ENCODE data around the gene DCAF6.

Gene DCAF6

DNA sequence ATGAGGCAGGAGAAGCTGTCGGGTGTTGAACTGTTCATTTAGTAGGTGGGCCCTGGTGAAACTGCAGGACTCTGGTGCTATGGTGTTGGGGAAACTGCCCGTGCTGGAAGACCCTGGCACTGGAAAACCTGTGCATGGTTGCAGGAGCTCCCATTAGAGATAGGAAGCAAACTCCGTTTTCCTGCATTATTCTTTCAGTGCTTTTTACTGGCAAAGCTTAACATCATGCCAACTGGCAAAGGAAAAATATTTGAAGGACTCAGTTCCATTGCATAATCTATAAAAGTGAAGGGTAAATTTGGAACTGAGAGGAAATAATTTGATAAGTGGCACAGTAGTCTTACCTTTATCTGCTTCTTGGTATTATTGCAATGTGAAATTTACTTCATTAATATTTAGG lies 32.1 kb downstream of the DCAF6 start:
- DNase-seq (ENCODE audit: low read depth in 2 of 2): no peak

DNA sequence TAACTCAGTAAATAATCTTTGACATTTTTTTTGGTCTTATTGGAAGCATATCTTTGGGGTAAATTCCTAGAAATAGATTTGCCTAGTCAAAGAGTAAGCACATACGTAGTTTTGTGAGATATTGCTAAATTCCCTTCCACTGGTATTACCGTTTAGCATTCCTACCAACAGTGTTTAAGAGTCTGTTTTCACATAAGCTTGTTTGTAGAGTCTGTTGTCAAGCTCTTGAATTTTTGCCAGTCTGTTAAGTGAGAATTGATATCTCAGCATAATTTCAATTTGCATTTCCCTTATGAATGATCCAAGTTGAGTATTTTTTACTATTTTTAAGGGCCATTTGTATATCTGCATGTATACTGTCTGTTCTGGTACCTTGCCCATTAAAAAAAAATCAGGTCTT lies 37.3 kb downstream of the DCAF6 start:
- no peak for DNase-seq (ENCODE audit: low read depth in 2 of 2)

DNA sequence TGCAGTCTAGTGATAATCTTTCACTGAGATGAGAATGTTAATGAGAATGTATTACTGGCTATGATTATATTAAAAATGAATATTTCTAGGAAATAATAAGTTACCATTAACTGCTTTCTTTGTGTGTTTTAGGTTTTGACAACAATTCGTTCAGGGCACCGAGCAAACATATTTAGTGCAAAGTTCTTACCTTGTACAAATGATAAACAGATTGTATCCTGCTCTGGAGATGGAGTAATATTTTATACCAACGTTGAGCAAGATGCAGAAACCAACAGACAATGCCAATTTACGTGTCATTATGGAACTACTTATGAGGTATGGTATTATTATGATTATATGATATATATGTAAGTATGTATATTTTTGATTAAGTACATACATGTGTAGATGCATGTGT lies 38.2 kb downstream of the DCAF6 start:
- no peak for DNase-seq (ENCODE audit: low read depth in 2 of 2)

DNA sequence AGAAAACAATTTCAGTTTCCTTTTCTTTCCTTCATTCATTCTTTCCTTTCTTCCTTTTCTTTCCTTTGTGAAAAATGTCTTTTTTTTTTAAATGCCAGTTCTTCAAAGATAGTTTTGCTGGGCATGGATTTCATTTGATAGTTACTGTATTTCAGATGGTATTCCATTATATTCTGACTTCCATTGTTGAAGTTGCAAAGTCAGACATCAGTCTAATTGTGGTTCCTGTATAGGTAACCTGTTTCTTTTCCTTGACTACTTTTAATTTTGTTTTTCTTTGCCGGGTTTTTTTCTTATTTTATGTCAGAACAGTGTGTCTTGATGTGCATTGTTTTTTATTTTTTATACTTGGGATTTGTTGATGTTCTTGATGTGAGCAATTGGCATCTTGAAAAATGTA lies 40.8 kb downstream of the DCAF6 start:
- DNase-seq (ENCODE audit: low read depth in 2 of 2): no peak

DNA sequence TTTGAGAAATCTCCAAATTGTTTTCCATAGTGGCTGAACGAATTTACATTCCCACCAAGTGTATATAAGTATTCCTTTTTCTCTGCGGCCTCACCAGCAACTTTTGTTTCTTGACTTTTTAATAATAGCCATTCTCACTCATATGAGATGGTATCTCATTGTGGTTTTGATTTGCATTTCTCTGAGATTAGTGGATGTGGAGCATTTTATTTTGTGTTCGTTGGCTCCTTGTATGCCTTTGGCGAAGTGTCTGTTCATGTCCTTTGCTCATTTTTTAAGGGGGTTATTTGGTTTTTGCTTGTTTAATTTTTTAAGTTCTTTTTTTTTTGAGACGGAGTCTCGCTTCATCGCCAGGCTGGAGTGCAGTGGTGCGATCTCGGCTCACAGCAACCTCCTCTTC lies 45.5 kb downstream of the DCAF6 start:
- no peak for DNase-seq (ENCODE audit: low read depth in 2 of 2)

DNA sequence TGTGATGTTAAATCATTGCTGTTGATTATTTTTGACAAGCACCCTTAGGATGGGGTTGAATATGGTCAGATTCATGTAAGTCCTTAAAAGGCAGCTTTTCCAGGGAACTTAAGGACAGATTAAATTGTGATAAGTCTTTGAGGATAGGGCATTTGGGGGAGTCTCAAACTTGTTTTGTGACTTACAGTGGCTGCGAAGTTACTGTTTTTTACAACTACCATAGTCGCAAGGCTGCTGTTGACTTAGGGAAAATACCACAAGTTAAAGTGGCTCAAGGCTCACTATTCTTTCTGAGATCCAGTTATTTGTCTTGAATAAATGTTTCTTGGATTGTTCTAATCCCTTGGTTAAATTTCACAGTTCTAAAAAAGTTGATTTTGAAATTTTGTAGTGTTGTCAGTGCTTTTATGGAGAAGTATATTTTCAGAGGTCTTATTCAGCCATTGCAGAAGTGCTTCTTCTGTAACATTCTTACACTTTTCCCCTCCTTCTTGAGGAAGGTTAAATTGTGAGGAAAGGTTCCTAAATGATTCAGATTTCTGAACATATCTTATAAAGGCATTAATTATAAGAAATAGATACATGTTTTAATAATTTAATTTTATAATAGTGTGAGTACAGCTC lies 47.4 kb downstream of the DCAF6 start:
- DNase-seq (ENCODE audit: low read depth in 2 of 2): no peak

DNA sequence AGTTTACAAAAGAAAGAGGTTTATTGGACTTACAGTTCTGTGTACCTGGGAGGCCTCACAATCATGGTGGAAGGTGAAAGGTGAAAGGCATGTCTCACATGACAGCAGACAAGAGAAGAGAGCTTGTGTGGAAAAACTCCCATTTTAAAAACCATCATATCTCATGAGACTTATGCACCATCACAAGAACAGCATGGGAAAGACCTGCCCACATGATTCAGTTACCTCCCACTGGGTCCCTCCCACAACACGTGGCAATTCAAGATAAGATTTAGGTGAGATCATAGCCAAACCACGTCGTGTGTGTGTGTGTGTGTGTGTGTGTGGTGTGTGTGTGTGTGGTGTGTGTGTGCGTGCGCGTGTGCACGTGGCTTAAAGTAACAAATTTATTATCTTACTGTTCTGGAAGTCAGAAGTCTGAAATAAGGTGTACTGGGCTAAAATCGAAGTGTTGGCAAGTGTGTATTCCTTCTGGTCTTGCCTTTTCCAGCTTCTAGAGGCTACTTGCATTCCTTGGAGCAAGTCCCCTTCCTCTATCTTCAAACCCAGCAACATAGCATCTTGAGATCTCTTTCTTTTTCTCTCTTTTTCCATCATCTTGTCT lies 48.5 kb downstream of the DCAF6 start:
- no peak for DNase-seq (ENCODE audit: low read depth in 2 of 2)

DNA sequence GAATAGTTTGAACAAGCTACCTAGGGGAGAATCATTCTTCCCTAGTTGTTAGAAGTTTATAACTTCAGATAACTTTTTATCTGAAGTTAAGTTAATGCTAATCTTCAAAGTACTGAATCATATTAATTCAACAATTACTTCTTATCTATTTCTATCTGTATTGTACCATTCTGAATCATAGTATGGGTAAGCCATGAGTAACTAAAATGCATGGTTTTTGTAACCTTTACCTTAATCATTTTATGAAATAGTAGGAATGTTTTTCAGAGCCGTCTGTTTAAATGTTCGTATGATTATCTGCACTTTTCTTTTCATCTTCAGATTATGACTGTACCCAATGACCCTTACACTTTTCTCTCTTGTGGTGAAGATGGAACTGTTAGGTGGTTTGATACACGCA lies 50.7 kb downstream of the DCAF6 start:
- no peak for DNase-seq (ENCODE audit: low read depth in 2 of 2)

DNA sequence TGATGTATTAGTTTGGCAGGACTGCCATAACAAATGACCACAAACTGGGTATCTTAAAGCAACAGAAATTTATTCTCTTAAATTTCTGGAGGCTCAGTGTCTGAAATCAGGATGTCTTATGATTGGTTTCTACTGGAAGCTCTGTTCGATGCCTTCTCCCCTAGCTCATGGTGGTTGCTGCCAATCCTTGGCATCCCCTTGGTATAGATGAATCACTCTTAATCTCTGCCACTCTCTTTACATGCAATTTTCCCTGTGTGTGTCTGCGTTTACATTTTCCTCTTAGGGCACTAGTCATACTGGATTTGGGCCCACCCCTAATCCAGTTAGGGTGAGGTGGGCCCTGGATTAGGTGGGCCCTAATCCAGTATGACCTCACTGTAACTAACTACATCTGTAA lies 55.1 kb downstream of the DCAF6 start:
- DNase-seq (ENCODE audit: low read depth in 2 of 2): no peak

DNA sequence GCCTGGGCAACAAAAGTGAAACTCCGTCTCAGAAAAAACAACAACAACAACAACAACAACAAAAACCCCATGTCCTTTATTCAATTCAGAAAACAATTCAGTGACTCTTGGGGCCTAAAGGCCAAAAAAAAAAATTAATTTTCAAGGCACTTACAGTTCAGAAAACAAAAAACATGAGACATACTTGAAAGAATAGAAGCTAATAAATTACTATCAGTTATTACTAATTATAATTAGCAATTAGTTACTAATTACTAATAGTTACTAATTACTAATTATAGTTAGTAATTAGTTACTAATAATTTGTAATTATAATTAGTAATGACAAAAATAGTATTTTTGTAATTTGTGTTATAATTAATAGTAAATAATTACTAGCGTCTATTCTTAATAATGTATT lies 57.2 kb downstream of the DCAF6 start:
- no peak for DNase-seq (ENCODE audit: low read depth in 2 of 2)

DNA sequence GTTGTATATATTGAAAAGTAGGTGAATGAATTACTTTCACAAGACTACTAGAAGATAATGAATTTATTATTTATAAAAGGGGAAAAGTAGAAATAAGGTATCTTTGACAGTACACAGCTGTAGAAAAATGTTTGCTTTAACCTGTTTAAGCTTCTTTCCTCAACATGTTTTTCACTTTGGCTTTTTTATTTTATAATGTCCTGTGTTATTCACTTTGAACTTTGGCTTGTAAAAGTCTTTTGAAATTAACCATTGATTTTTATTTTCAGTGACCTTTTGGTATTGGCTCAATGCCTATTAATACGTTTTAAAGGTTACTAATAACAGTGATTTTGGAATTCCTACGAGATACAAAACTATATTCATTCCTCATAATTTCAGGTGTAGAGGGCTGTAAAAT lies 58.1 kb downstream of the DCAF6 start:
- no peak for DNase-seq (ENCODE audit: low read depth in 2 of 2)

DNA sequence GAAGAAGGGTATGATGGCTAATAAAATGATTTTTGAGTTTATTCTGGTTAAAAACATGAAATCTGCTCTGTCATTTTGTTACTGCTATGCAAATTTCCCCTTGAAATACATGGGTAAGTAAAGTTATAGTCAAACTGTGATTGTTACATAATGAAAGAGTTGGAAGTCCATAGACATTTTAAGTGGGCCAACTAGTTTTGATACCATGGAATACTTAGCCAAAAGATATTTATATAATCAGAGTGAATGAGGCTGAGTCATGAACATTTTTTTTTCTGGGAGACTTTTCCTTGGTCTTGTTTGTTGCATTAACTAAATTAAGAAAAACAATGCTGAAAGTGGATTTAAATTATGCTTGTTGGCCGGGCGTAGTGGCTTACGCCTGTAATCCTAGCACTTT lies 58.6 kb downstream of the DCAF6 start:
- DNase-seq (ENCODE audit: low read depth in 2 of 2): no peak

DNA sequence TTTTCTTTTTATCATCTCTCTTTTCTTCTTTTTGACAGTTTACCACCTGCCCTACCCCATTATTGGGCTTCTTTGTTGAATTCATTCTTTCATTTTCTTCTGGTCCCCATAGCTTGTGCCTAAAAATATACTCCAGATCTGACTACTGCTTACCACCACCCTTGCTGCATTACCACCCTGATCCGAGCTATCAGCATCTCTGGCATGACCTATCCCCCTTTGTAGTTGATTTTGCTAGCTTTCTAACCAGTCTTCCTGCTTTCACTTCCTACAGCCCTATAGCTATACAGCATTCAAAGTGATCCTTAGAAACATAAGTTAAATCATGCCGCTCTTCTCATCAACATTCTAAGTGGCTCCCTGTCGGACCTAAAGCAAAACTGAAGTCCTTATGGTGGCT lies 59.8 kb downstream of the DCAF6 start:
- DNase-seq (ENCODE audit: low read depth in 2 of 2): no peak

DNA sequence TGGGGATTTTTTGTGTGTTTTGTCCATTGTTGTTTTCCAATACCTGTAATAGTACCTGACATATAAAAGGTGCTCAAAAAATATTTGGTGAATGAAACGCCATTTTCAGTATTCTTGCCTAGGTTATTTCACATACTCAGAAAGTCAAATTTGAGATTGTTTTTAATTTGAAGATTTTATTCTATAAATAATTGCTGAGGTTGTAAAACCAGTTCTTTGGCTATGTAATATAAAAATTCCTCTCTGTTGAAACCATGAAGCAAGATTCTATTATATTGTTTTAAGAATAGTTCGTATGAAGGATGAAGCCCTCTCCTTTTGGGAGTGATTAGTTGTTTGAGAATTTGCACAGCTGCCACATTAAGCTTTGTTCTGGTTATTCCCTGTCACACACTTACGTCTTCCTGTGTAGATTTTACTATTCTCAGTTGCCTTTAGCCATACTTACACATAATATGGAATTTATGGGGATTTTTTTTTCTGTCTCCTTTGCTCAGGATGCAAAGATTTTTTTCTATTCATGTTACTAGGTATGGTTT lies 60.6 kb downstream of the DCAF6 start:
- no peak for DNase-seq (ENCODE audit: low read depth in 2 of 2)

DNA sequence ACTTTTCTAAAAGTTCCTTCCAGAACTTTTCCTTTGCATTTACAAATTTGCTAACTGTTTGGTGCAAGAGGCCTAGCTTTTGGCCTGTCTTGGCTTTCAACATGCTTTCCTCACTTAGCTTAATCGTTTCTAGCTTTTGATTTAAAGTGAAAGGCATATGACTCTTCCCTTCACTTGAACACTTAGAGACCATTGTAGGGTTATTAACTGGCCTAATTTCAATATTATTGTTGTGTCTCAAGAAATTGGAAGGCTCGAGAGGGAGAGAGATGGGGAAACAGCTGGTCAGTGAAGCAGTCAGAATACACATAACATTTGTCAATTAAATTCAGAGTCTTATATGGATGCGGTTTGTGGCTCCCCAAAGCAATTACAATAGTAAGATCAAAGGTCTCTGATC lies 63.4 kb downstream of the DCAF6 start:
- DNase-seq (ENCODE audit: low read depth in 2 of 2): no peak

DNA sequence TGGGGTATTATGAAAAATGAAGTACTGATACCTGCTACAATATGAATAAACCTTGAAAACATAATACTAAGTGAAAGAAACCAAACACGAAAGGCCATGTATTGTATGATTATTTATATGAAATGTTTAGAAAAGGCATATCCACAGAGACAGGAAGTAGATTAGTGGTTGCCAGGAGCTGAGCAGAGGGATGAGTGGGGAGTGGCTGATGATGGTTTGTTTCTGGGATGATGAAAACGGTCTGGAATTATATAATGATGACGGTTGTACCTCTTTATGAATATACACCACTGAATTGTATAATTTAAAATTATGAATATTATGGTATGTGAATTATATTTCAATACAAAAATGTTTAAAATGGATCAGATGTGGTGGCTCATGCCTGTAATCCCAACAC lies 64.2 kb downstream of the DCAF6 start:
- no peak for DNase-seq (ENCODE audit: low read depth in 2 of 2)

DNA sequence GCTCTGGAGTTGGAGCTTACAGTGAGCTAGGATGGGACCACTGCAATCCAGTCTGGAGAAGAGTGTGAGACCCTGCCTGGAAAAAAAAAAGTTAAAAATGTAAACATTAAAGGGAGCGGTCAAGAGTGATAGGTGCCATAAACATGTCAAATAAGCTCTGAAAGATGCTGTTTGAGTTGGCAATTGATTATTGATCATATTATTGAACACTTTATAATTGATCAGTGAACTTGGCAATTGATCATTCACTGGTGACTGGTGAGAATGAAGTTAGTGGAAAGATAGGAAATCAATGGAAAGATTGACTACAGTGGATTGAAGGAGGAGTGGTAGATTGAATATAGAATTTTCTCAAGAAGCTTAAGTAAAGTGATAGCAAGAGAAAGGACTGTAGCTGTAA lies 64.7 kb downstream of the DCAF6 start:
- DNase-seq (ENCODE audit: low read depth in 2 of 2): no peak

DNA sequence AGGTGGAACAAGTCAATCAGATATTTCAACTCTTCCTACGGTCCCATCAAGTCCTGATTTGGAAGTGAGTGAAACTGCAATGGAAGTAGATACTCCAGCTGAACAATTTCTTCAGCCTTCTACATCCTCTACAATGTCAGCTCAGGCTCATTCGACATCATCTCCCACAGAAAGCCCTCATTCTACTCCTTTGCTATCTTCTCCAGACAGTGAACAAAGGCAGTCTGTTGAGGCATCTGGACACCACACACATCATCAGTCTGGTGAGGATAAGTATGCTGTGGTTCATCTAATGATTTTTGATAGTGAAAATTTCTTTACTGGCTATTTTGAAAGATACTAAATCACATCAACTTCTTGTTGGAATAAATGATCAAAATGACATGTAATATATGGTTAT lies 68.0 kb downstream of the DCAF6 start:
- no peak for DNase-seq (ENCODE audit: low read depth in 2 of 2)

DNA sequence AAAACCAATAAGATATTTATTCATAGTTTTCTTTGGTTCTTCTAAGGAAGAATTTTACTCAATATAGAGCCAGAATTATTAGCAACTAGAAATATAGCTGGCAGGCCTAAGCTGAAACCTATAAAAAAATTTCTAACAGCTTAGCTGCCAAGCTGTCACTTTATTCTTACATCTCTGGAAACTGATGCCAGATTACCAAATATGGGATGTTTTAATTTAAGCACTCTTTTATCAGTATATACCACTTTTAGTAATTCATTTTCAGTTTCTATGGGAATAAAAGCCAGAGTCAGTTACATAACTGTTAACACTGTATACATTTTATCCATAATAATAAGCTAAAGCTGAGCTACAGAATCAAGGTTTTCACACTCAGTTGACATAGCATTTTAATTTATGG lies 69.0 kb downstream of the DCAF6 start:
- DNase-seq (ENCODE audit: low read depth in 2 of 2): no peak

DNA sequence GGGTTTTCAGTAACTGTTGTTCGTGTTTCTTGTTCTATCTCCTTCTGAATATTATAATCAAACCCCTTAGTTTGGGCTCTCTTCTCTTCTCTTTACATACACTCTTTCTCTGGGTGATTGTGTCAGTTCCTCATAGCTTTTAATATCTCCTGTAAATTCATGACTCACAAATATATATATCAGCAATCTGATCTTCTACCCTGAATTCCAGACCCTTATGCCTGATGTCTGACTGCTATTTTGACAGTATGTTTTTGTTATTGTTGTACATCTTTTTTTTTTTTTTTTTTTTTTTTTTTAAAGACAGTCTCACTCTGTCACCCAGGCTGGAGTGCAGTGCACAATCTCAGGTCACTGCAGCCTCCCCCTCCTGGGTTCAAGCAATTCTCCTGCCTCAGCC lies 71.2 kb downstream of the DCAF6 start:
- no peak for DNase-seq (ENCODE audit: low read depth in 2 of 2)

DNA sequence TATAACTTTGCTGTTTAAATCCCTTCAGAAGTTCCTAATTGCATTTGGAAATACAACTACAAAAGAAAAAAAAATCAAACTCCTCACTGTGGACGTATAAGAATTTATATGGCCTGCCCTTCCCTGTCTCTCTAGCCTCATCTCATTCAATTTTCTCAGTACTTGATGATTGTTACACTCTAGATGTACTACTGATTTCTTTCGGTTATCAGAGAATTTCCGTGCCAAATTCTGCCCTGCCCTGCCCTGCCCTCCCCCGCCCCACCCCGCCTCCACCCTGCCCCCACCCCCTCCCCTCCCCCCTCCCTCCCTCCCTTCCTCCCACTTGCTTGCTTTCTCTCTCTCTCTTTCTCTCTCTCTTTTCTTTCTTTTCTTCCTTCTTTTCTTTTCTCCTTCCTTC lies 72.1 kb downstream of the DCAF6 start:
- no peak for DNase-seq (ENCODE audit: low read depth in 2 of 2)

DNA sequence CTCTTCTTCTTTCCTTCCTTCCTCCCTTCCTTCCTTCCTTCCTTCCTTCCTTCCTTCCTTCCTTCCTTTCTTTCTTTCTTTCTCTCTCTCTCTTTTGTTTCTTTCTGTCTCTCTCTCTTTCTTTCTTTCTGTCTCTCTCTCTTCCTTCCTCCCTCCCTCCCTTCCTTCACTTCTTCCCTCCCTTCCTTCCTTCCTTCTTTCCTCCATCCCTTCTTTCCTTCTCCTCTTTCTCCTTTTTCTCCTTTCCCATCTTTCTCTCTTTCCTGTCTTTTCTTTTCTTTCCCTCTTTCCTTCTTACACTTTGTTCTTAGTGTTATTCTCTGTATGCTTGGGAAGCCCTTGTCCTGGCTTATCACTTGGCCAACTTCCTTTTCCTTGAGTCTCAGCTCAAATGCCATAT lies 72.8 kb downstream of the DCAF6 start:
- DNase-seq (ENCODE audit: low read depth in 2 of 2): no peak

DNA sequence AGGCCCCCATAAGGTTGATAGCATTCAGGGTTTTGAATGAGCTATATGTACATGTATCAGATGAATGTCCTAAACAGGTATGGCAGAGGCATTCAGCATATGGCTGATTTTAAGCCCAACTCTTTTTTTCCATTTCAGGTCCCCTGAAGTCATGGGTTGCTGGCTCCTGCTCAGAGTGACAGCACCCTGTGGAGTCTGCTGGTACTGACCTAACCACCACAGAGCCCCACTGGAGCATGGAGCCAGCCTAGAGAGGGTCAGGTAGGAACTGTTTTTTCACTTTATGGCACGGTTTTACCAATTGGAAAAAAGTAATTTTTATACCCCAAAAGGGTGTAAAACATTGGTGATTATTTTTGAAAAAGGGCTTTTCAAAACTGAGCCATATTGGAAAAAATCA lies 82.9 kb downstream of the DCAF6 start:
- no peak for DNase-seq (ENCODE audit: low read depth in 2 of 2)

DNA sequence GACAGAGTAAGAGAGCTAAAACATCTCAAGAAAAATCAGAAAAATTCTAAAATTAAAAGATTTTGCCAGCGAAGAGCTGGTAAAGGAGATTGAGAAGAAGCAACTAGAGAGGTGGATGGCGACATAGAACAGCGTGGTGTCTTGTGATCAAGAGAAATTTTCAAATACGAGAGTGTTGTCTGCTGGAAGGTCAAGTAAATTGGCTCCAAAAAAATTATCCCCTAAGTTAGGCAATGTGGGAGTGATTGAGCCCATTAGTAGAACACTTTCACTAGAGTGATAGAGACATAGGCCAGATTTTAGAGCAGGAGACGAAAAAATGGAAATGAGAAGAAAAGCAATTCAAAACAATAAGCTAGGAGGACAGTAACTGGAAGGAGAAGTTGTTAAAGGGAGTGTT lies 94.7 kb downstream of the DCAF6 start:
- no peak for DNase-seq (ENCODE audit: low read depth in 2 of 2)
